Small intestine (tissue), 7 donors: ENCODE data around the gene SMIM1. TPM values are rescaled to one million over a fixed set of nuclear protein-coding genes. Genes with fewer than 3 reads are reported as not detected.

Experiments
- DNase-seq, 2 donors: peaks; one replicate each; pipeline versions ENCODE4 v3.0.0 to v3.0.0-alpha.2; 2013
- FAIRE-seq: peaks from 2 replicates; lab custom pipeline; 2012; peaks lifted over from hg19 to GRCh38; lab: Jason Lieb, UNC
- H3K27ac ChIP-seq, 3 donors: one replicate each; pipeline ENCODE4 v1.5.1; 2013; ENCODE audit warnings: low read length in 2 of 3, mild to moderate bottlenecking in 2 of 3, control low read depth in 1 of 3, inconsistent platforms in 1 of 3, low read depth in 1 of 3, moderate library complexity in 1 of 3
- H3K27me3 ChIP-seq, 3 donors: one replicate each; pipeline ENCODE4 v1.6.1; 2013; ENCODE audit warnings: low read length in 3 of 3, inconsistent platforms in 1 of 3; ENCODE audit not compliant: control insufficient read depth in 3 of 3, insufficient read depth in 3 of 3
- H3K36me3 ChIP-seq, 3 donors: one replicate each; pipeline ENCODE4 v1.6.1; 2013; ENCODE audit warnings: low read length in 3 of 3, inconsistent platforms in 1 of 3, low read depth in 1 of 3, mild to moderate bottlenecking in 1 of 3, moderate library complexity in 1 of 3; ENCODE audit not compliant: control insufficient read depth in 3 of 3, insufficient read depth in 2 of 3
- H3K4me1 ChIP-seq, 3 donors: one replicate each; pipeline ENCODE4 v1.6.1; 2013; ENCODE audit warnings: low read length in 2 of 3, inconsistent platforms in 1 of 3, low read depth in 1 of 3, mild to moderate bottlenecking in 1 of 3, moderate library complexity in 1 of 3; ENCODE audit not compliant: control insufficient read depth in 3 of 3, insufficient read depth in 2 of 3
- H3K4me3 ChIP-seq, 3 donors: one replicate each; pipeline ENCODE4 v1.5.1; 2013; ENCODE audit warnings: low read length in 3 of 3, control low read depth in 1 of 3, inconsistent platforms in 1 of 3, low read depth in 1 of 3, mild to moderate bottlenecking in 1 of 3, moderate library complexity in 1 of 3
- H3K9me3 ChIP-seq, 2 donors: one replicate each; pipeline ENCODE4 v1.6.1; 2013; ENCODE audit warnings: low read depth in 1 of 2, low read length in 1 of 2; ENCODE audit not compliant: control insufficient read depth in 2 of 2, insufficient read depth in 1 of 2
- whole genome bisulfite sequencing, 3 donors: extraction: QIAGEN DNeasy Blood & Tissue Kit; methylation state at CpG; one replicate each; pipeline ENCODE4 v1.1.7; 2013; 5-methylcytosine and 5-hydroxymethylcytosine counted together
- polyA plus RNA-seq, 4 donors: library from polyadenylated mRNA; stranded (reverse) in 3 of 4; unstranded in 1 of 4; fragments of 200-250 nt in 3 of 4; fragments of 120-200 nt in 1 of 4; gene quantifications; one replicate each; pipeline versions ENCODE4 v1.2.1 to v1.2.3, GENCODE V29; 2013
- donor health status: healthy with polysubstance abuse.
- donor health status: control.
- donor health status: control.
- donor health status: Bipolar disorder and iron deficiency.
- donor health status: healthy.

Gene SMIM1
- polyA plus RNA-seq, 4 donors, result 2.1 to 89.2 TPM; not detected in 2

- 61 to 75% (median 72%) methylated on average over 27 to 31 of the region's 31 CpGs for WGBS, 3 donors
- H3K27ac ChIP-seq, result no peak overlapping the region
- H3K4me1 ChIP-seq, result no peaks in the 10 kb centered on the region
- no peaks in the 10 kb centered on the region for H3K36me3 ChIP-seq
- H3K4me3 ChIP-seq, result no peak overlapping the region
- H3K9me3 ChIP-seq, result peaks cover 0 to 5% of the 10 kb centered on the region in 2 donors
- no peak for FAIRE-seq
- DNase-seq, result no peak
- H3K27me3 ChIP-seq, result peaks cover 0 to 2% (median 0%) of the 10 kb centered on the region in 3 donors
Observed at GRCh38 chr1:3763351-3764125, 9.0 kb upstream of the SMIM1 start.

- 87 to 91% (median 88%) methylated on average over 17 of the region's 17 CpGs for WGBS, 3 donors
- DNase-seq (no peak), FAIRE-seq (no peak)
Observed at GRCh38 chr1:3767328-3767925, 5.1 kb upstream of the SMIM1 start.

GRCh38 chr1:3768811-3769390, 3.6 kb upstream of the SMIM1 start:
- Histone ChIP-seq H3K36me3 (no peaks in the 10 kb centered on the region), H3K27ac (no peak overlapping the region), H3K4me1 (peaks cover 0 to 13% (median 0%) of the 10 kb centered on the region in 3 donors), H3K4me3 (no peak overlapping the region), H3K9me3 (peaks cover 0 to 3% of the 10 kb centered on the region in 2 donors), H3K27me3 (peaks cover 0 to 2% (median 0%) of the 10 kb centered on the region in 3 donors)
- no peak for DNase-seq
- WGBS, 3 donors, result 87 to 91% (median 88%) methylated on average over 22 of the region's 22 CpGs
- FAIRE-seq, result no peak

More at GRCh38 chr1:3767328-3767925, 5.1 kb upstream of the SMIM1 start:
- Histone ChIP-seq H3K27me3 (peaks cover 0 to 2% (median 0%) of the 10 kb centered on the region in 3 donors), H3K9me3 (peaks cover 0 to 3% of the 10 kb centered on the region in 2 donors), H3K27ac (no peak overlapping the region), H3K4me3 (no peak overlapping the region), H3K4me1 (peaks cover 0 to 10% (median 0%) of the 10 kb centered on the region in 3 donors), H3K36me3 (no peaks in the 10 kb centered on the region)

- DNase-seq (no peak), FAIRE-seq (no peak)
- H3K27me3 ChIP-seq, result peaks cover 0 to 2% (median 0%) of the 10 kb centered on the region in 3 donors
- no peaks in the 10 kb centered on the region for H3K9me3 ChIP-seq
- WGBS, 3 donors, result 84 to 89% (median 85%) methylated on average over 16 of the region's 16 CpGs
- H3K27ac ChIP-seq, result no peak overlapping the region
- peaks cover 0 to 23% (median under 1%) of the 10 kb centered on the region in 3 donors for H3K4me1 ChIP-seq
- H3K36me3 ChIP-seq, result no peaks in the 10 kb centered on the region
- H3K4me3 ChIP-seq, result no peak overlapping the region
Observed at GRCh38 chr1:3770047-3770765, 2.3 kb upstream of the SMIM1 start.

- peaks cover 0 to under 1% (median 0%) of the 10 kb centered on the region in 3 donors for H3K27me3 ChIP-seq
- no peaks in the 10 kb centered on the region for H3K9me3 ChIP-seq
- peak in 1 of 2 donors; percentile 64 for DNase-seq
- H3K4me1 ChIP-seq, result peaks cover 0 to 34% (median 4%) of the 10 kb centered on the region in 3 donors
- FAIRE-seq, result no peak
- 22 to 49% (median 36%) methylated on average over 29 to 32 of the region's 32 CpGs for WGBS, 3 donors
- no peak overlapping the region for H3K27ac ChIP-seq
- peaks cover 0 to 3% (median 0%) of the 10 kb centered on the region in 3 donors for H3K36me3 ChIP-seq
- H3K4me3 ChIP-seq, result peak overlapping the region; percentile 43 to 50 (median 48)
Observed at GRCh38 chr1:3771108-3772026, 1.2 kb upstream of the SMIM1 start.

- WGBS, 3 donors, result 0 to 2% (median 1%) methylated on average over 30 to 61 of the region's 61 CpGs
- DNase-seq (peak; percentile 74 to 93), FAIRE-seq (no peak)
- Histone ChIP-seq H3K27ac (peak overlapping the region in 1 of 3 donors; percentile 45), H3K27me3 (no peaks in the 10 kb centered on the region), H3K4me1 (peaks cover 0 to 40% (median 4%) of the 10 kb centered on the region in 3 donors), H3K36me3 (peaks cover 0 to 4% (median 0%) of the 10 kb centered on the region in 3 donors), H3K9me3 (no peaks in the 10 kb centered on the region), H3K4me3 (peak overlapping the region; percentile 43 to 50 (median 48))
Observed at GRCh38 chr1:3772027-3772714, 378 bp upstream of the SMIM1 start.
